HUES48 (cell line): Measurements from ENCODE around the gene KRTAP10-8.

Experiments
- H3K27ac ChIP-seq: one replicate; pipeline ENCODE4 v1.7.0; 2013; ENCODE audit warnings: low read depth, low read length, inconsistent platforms
- H3K27me3 ChIP-seq: 2 replicates; pipeline ENCODE4 v1.6.1; 2013; ENCODE audit warnings: mild to moderate bottlenecking, low read length; ENCODE audit not compliant: control insufficient read depth, insufficient read depth
- H3K36me3 ChIP-seq: 2 replicates; pipeline ENCODE4 v1.6.1; 2013; ENCODE audit warnings: low read length; ENCODE audit not compliant: control insufficient read depth, insufficient read depth
- H3K4me1 ChIP-seq: 2 replicates; pipeline ENCODE4 v1.6.1; 2013; ENCODE audit warnings: mild to moderate bottlenecking, low read length; ENCODE audit not compliant: control insufficient read depth, insufficient read depth
- H3K4me3 ChIP-seq: 2 replicates; pipeline ENCODE4 v1.5.1; 2013; ENCODE audit warnings: mild to moderate bottlenecking, low read depth, low read length
- H3K9ac ChIP-seq: 2 replicates; pipeline ENCODE4 v1.6.1; 2013; ENCODE audit warnings: mild to moderate bottlenecking, low read depth, low read length, moderate library complexity
- H3K9me3 ChIP-seq: 2 replicates; pipeline ENCODE4 v1.6.1; 2013; ENCODE audit warnings: low read length; ENCODE audit not compliant: control insufficient read depth, insufficient read depth

KRTAP10-8 gene, protein sequence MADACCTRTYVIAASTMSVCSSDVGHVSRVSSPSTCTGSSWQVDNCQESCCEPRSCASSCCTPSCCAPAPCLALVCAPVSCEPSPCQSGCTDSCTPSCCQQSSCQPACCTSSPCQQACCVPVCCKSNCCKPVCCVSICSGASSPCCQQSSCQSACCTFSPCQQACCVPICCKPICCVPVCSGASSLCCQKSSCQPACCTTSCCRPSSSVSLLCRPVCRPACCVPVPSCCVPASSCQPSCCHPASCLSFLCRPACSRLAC

DNA sequence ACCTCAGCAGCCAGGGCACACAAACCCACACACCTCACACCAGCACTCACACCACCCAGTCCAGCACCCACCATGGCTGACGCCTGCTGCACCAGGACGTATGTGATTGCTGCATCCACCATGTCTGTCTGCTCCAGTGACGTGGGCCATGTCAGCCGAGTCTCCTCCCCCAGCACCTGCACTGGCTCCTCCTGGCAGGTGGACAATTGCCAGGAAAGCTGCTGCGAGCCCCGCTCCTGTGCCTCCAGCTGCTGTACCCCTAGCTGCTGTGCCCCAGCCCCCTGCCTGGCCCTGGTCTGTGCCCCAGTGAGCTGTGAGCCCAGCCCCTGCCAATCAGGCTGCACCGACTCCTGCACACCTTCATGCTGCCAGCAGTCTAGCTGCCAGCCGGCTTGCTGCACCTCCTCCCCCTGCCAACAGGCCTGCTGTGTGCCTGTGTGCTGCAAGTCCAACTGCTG, at the start of gene KRTAP10-8:
Gene KRTAP10-8 (plus strand): TSS at position 51 of the 458 bp plus-strand sequence. CDS start 22 bp downstream, at position 73.
- H3K27ac ChIP-seq: no peak within 1 kb of the TSS
- H3K27me3 ChIP-seq: no peaks in the 10 kb centered on the region
- no peaks in the 10 kb centered on the region; the same call in 1 of the 2 replicates for H3K4me1 ChIP-seq
- H3K9ac ChIP-seq: no peak within 1 kb of the TSS
- no peaks in the 10 kb centered on the region for H3K36me3 ChIP-seq
- H3K9me3 ChIP-seq: peaks cover 12% of the 10 kb centered on the region; the same call in 1 of the 2 replicates
- no peak within 1 kb of the TSS for H3K4me3 ChIP-seq

DNA sequence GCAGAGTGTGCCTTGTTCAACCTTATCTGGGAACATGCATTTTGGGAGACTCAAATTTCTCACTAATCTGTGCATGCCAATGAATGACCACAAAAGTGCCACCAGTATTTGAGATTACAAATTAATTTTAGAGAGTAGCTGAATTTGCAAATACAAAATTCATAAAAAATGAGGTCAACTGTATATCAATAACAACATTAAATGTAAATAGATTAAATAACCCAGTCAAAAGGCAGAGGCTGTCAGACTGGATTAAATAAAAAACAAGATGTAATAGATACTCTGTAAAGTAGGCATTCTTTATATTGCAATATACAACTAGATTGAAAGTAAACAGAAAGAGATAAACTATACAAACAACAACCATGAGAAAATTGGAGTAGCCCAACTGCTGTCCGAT, 47.8 kb upstream of the KRTAP10-8 start:
- H3K9ac ChIP-seq: no peak overlapping the region
- no peak overlapping the region for H3K4me3 ChIP-seq
- H3K27ac ChIP-seq: no peak overlapping the region
- no peaks in the 10 kb centered on the region for H3K9me3 ChIP-seq
- H3K36me3 ChIP-seq: no peaks in the 10 kb centered on the region
- no peaks in the 10 kb centered on the region for H3K4me1 ChIP-seq
- no peaks in the 10 kb centered on the region for H3K27me3 ChIP-seq

DNA sequence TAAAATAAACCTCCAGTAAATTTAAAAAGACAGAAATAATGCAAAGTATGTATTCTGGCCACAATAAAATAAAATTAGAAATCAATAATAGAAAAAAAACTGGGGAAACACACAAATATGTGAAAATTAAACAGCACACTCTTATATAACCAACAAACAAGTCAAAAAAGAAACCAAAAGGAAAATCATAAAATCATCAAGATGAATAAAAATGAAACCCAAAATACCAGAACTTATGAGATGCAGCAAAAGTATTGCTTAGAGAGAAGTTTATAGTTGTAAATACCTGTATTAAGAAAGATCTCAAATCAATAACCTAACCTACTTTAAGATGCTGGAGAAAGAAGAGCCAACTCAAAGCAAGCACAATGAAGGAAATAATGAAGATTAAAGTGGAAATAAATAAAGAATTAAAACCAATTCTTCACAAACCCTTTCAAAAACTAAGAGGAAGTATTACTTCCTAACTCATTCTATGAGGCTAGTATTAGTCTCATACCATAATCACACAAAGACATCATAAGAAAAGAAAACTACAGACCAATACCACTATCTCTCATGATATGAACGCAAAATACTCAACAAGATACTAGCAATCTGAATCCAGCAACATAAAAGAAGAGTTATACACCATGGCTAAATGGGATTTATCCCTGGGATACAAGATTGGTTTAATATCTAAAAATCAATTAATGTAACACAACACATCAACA, 46.8 kb upstream of the KRTAP10-8 start:
- Histone ChIP-seq H3K4me1 (no peaks in the 10 kb centered on the region), H3K9me3 (no peaks in the 10 kb centered on the region), H3K4me3 (no peak overlapping the region), H3K27ac (no peak overlapping the region), H3K36me3 (no peaks in the 10 kb centered on the region), H3K9ac (no peak overlapping the region), H3K27me3 (no peaks in the 10 kb centered on the region)

DNA sequence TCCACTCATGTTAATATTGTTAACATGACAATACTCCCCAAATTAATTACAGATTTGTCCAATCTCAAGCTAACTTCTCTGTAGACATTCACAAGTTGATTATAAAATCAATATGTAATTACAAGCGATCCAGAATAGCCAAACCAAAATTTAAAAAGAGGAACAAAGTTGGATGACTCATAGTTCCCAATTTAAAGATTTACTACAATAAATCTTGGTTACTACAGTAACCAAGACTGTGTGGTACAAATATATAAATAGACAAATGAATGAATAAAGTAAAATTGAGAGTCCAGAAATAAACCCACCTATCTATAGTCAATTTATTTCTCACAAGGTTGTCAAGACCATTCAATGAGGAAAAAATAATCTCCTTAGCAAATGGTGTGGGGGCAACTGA, 45.5 kb upstream of the KRTAP10-8 start:
- no peaks in the 10 kb centered on the region for H3K4me1 ChIP-seq
- no peaks in the 10 kb centered on the region for H3K9me3 ChIP-seq
- no peak overlapping the region for H3K9ac ChIP-seq
- H3K27me3 ChIP-seq: no peaks in the 10 kb centered on the region
- H3K36me3 ChIP-seq: no peaks in the 10 kb centered on the region
- no peak overlapping the region for H3K27ac ChIP-seq
- no peak overlapping the region for H3K4me3 ChIP-seq

DNA sequence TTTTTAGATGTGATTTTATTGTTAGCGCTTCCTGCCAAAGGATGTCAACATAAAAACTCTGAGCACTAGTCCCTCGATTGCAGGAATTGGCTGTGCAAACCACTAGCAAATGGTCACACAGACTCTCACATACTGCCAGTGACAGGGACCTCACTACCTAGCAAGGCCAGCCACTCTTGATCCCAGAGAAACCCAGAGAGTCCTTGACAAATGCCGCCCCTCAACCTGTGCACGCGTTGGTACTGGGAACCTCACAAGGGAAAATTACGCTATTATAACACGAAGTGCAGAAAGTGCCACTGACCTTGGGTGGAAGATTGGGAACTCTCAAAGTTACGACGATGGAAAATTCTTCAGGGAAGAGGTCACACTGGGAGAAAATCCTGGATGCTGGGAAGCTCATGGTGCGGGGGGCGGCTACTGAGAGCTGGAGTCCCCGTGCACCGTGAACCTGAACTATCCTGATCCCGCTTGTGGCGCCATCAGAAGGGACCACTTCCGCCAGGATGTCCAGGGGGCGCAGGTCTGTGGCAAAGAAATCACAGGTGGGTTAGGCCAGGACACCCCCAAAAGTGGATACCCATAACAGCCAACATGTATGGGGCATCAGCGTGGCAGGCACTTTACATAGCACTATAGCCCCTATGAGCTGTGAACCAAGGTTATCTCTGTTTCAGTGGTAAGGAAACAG, 44.3 kb upstream of the KRTAP10-8 start:
- Histone ChIP-seq H3K4me3 (no peak overlapping the region), H3K9ac (no peak overlapping the region), H3K36me3 (no peaks in the 10 kb centered on the region), H3K9me3 (no peaks in the 10 kb centered on the region), H3K4me1 (no peaks in the 10 kb centered on the region), H3K27ac (no peak overlapping the region), H3K27me3 (no peaks in the 10 kb centered on the region)

DNA sequence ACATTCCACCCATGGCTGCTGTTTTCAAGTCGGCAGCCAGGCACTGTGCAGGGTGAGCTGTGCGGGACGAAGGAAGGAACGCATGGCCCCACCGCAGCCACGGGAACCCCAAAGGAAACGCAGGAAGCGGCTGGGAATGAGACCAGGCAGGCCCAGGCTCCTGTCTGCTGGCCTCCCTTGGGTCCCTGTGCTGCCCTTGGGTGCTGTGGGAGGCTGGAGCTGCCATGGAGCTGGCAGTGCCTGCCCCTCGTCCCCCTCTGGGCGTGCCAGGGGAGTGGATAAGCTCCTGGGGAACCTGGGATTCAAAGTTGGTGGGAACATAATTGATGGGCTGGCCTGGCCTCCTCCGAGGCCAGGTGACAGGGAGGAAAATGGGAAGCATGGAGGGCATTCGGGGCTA, 43.6 kb upstream of the KRTAP10-8 start:
- H3K9me3 ChIP-seq: no peaks in the 10 kb centered on the region
- no peak overlapping the region for H3K27ac ChIP-seq
- no peaks in the 10 kb centered on the region for H3K27me3 ChIP-seq
- H3K36me3 ChIP-seq: no peaks in the 10 kb centered on the region
- H3K9ac ChIP-seq: no peak overlapping the region
- no peak overlapping the region for H3K4me3 ChIP-seq
- no peaks in the 10 kb centered on the region for H3K4me1 ChIP-seq

DNA sequence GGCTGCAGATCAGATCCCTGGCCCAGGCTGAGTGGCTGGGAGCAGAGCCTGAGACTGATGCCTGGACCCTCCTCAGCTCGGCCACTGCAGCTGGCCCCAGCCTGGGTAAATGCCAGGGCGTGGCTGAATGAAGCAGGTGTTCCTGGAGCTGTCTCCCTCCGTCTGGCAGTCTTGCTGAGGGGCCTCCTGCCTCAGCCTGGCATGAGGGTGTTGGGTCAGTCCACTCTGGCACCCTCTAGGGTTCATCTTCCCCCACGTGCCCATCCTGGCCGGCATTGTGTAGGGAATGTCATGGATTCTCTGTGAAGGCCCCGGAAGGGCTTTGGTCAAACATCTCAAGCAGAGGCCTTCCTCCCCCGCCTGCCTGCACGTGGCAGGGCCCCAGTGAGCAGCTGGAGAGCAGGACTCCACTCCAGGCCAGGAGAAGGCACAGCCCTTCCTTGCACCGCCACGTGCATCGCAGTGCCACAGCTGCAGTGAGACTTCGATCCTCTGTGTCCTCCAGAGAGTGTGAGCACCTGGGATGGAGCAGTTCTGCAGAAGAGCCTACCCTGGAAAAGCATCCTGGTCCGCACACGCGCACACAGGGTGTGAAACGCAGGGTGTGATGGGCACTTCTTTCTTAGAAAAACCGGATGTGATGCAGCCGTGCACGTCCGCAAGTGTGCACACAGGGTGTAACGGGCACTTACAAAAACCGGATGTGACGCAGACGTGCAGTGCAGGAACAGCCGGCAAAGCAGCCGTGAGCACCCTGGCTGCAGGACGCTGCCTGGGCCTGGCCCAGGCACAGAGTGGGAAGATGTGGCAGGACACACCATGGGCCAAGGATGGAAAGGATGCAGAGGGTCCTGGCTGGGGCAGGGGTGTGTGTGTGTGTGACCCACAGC, 43.0 kb upstream of the KRTAP10-8 start:
- H3K4me3 ChIP-seq: no peak overlapping the region
- H3K9ac ChIP-seq: no peak overlapping the region
- no peak overlapping the region for H3K27ac ChIP-seq
- H3K27me3 ChIP-seq: no peaks in the 10 kb centered on the region
- no peaks in the 10 kb centered on the region for H3K36me3 ChIP-seq
- H3K4me1 ChIP-seq: no peaks in the 10 kb centered on the region
- no peaks in the 10 kb centered on the region for H3K9me3 ChIP-seq

DNA sequence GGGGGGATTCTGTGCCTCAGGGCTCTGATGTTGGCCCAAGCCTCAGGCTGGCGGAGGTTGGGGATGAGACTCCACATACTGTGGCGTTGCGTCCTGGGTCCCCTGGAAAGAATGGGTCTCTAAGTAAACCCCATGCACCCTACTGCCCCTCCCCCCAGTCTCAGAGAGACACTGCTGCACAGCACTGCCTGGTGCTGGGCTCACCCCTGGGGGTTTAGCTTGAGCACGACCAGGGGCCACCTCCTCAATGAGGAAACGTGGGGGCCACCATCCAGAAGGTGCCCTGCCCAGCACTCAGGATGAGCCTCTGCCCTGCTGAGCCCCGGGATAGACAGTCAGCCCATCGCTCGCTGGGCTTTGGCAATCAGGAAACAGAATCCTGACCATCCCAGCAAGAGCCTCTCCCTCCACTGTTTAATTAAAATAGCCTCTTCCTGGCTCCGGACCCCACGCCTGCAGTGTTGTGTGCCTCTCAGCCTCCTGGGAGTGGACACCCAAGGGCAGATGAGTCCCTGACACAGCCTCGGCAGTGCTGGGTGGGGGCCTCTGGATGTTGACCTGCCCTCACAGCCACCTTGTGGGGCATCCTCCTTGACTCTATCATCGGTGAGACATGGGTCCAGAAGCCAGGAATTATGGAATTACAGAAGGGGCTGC, 41.9 kb upstream of the KRTAP10-8 start:
- Histone ChIP-seq H3K27ac (no peak overlapping the region), H3K4me3 (no peak overlapping the region), H3K4me1 (no peaks in the 10 kb centered on the region), H3K36me3 (no peaks in the 10 kb centered on the region), H3K9me3 (no peaks in the 10 kb centered on the region), H3K27me3 (no peaks in the 10 kb centered on the region), H3K9ac (no peak overlapping the region)

DNA sequence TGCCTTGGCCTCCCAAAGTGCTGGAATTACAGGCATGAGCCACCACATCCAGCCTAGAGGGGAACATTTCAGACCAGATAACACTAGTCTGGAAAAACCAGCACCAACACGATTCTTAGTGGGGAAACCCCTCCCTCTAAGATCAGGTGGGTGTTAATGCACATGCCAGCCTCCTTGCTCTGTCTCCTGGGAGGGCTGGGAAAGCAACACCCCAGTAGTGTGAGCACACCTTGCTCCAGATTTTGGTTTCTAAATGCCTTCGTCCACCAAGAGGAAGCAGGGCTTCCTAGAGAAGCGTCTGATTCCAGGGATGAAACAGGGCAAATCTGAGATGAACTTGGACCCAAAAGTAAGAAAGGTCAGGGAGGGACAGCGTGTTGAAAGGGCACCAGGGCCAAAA, 40.6 kb upstream of the KRTAP10-8 start:
- Histone ChIP-seq H3K4me1 (no peaks in the 10 kb centered on the region), H3K9me3 (no peaks in the 10 kb centered on the region), H3K27me3 (no peaks in the 10 kb centered on the region), H3K36me3 (no peaks in the 10 kb centered on the region), H3K27ac (no peak overlapping the region), H3K9ac (no peak overlapping the region), H3K4me3 (no peak overlapping the region)
